A549 (cell line): ENCODE measurements around the gene ANKFY1.

Experiments
- EHMT2 ChIP-seq: fragments of 200-600 bp; sonication (generic); IDR thresholded peaks from 2 replicates; pipeline ENCODE4 v1.6.1; 2016; ENCODE audit warnings: antibody characterized with exemption, low read depth, mild to moderate bottlenecking, moderate library complexity
- EP300 ChIP-seq, 2 experiments: fragments of >200 bp; sonication (Bioruptor Twin); formaldehyde crosslinking; IDR thresholded peaks; 2 replicates in 1 of 2; 3 replicates in 1 of 2; pipeline ENCODE4 v1.6.1; 2016 to 2017
- FOSL2 ChIP-seq, 2 experiments: fragments of 450-650 bp in 1 of 2; fragments of >200 bp in 1 of 2; sonication (Bioruptor Twin) in 1 of 2; formaldehyde crosslinking; IDR thresholded peaks; 2 replicates each; pipeline versions ENCODE4 v1.5.0 to v1.6.1; 2016 to 2020; ENCODE audit warnings: mild to moderate bottlenecking in 1 of 2, moderate library complexity in 1 of 2
- MAFK ChIP-seq: fragments of 450-650 bp; IDR thresholded peaks from 2 replicates; pipeline ENCODE4 v1.6.1; 2014; ENCODE audit not compliant: partially characterized antibody
- NFE2L2 ChIP-seq: fragments of 150-350 bp; conservative IDR thresholded peaks from 2 replicates; pipeline ENCODE4 v1.6.1; 2014; ENCODE audit warnings: low read length
- POLR2A ChIP-seq: IDR thresholded peaks from 2 replicates; pipeline ENCODE4 v1.6.1; 2012; ENCODE audit warnings: mild to moderate bottlenecking, low read length
- REST ChIP-seq: fragments of 200-600 bp; sonication (generic); IDR thresholded peaks from 2 replicates; pipeline ENCODE4 v1.6.1; 2016; ENCODE audit warnings: antibody characterized with exemption, mild to moderate bottlenecking, moderate library complexity
- USF2 ChIP-seq: fragments of 450-650 bp; IDR thresholded peaks from 2 replicates; pipeline ENCODE4 v1.6.1; 2014; ENCODE audit warnings: antibody characterized with exemption
- ZFP36 ChIP-seq: fragments of 450-650 bp; IDR thresholded peaks from 2 replicates; pipeline ENCODE4 v1.6.1; 2014; ENCODE audit warnings: borderline replicate concordance; ENCODE audit not compliant: partially characterized antibody
- TF ChIP-seq, protein P1 (sequence below): fragments of >200 bp; sonication (Bioruptor Twin); formaldehyde crosslinking; IDR thresholded peaks from 3 replicates; pipeline ENCODE4 v1.5.1; 2016

GRCh38 chr17:4194796-4195195 is 69.0 kb downstream of the ANKFY1 start:
- TF ChIP-seq EHMT2 (no peak), USF2 (no peak), MAFK (no peak), ZFP36 (no peak), NFE2L2 (no peak), REST (no peak), POLR2A (no peak), EP300 (IDR thresholded peaks at IDR 0.05) (no peak), FOSL2 (IDR thresholded peaks at IDR 0.05) (no peak), FOSL2 (CRISPR knock-in tag; IDR thresholded peaks at IDR 0.05) (no peak)
- TF ChIP-seq, protein P1, sequence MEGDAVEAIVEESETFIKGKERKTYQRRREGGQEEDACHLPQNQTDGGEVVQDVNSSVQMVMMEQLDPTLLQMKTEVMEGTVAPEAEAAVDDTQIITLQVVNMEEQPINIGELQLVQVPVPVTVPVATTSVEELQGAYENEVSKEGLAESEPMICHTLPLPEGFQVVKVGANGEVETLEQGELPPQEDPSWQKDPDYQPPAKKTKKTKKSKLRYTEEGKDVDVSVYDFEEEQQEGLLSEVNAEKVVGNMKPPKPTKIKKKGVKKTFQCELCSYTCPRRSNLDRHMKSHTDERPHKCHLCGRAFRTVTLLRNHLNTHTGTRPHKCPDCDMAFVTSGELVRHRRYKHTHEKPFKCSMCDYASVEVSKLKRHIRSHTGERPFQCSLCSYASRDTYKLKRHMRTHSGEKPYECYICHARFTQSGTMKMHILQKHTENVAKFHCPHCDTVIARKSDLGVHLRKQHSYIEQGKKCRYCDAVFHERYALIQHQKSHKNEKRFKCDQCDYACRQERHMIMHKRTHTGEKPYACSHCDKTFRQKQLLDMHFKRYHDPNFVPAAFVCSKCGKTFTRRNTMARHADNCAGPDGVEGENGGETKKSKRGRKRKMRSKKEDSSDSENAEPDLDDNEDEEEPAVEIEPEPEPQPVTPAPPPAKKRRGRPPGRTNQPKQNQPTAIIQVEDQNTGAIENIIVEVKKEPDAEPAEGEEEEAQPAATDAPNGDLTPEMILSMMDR, result no peak
